OCI-LY3 (cell line): ENCODE measurements around the gene TMEM184B.

Source experiments
- EZH2phosphoT487 ChIP-seq: fragments of 200-600 bp; shearing (Covaris generic); IDR thresholded peaks from 2 replicates; pipeline ENCODE4 v1.6.1; 2018; ENCODE audit warnings: antibody characterized with exemption, mixed run types, low read depth
- TF ChIP-seq, protein P1 (sequence below): fragments of 200-600, 300-600 bp; sonication (generic); IDR thresholded peaks from 2 replicates; pipeline ENCODE4 v1.5.1; 2014; ENCODE audit warnings: antibody characterized with exemption, low read length, low read depth

DNA sequence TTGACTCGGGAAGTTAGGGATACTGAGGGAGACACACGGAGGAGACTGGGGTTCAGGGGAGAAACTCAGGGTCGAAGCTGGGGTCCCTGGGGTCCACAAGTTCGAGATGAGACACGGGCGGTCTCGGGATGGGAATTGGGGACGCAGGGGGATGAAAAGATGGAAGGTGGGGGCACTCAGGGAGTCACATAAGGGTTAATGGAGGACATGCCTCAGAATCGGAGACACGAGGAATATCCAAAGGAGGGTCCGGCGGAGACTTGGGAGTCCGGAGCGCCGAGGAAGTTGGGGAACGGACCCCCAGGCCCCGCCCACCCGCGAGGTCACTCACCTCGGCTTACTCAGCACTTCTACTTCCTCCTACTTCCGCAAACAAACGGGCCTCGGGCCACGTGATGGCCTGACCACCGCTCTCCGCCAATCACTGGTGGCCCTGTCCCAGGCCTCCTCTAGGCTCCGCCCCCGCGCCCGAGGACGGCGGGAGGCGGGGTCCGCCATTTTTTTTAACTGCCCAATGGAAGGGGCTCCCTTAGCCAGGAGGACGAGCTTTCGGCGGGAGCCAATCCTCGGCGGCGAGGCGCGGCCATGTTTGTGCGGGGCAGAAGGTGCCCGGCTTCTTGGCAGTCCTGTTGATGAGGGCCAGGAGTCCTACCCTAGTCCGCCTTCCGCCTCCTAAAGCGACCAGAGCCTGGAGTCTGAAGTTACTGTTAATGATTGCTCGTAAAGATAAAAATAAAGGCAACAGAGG is 91.2 kb downstream of the TMEM184B start, which contains the start of gene PLA2G6:
- TF ChIP-seq EZH2phosphoT487: no peak
- TF ChIP-seq, protein P1, sequence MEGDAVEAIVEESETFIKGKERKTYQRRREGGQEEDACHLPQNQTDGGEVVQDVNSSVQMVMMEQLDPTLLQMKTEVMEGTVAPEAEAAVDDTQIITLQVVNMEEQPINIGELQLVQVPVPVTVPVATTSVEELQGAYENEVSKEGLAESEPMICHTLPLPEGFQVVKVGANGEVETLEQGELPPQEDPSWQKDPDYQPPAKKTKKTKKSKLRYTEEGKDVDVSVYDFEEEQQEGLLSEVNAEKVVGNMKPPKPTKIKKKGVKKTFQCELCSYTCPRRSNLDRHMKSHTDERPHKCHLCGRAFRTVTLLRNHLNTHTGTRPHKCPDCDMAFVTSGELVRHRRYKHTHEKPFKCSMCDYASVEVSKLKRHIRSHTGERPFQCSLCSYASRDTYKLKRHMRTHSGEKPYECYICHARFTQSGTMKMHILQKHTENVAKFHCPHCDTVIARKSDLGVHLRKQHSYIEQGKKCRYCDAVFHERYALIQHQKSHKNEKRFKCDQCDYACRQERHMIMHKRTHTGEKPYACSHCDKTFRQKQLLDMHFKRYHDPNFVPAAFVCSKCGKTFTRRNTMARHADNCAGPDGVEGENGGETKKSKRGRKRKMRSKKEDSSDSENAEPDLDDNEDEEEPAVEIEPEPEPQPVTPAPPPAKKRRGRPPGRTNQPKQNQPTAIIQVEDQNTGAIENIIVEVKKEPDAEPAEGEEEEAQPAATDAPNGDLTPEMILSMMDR: no peak
